ENCODE measurements around the gene SH3PXD2A. TPM values are rescaled to one million over a fixed set of nuclear protein-coding genes. Genes with fewer than 3 reads are reported as not detected.

SH3PXD2A gene
- total and polyA plus RNA-seq, 9 of the 15 experiments (the other 6 are each of a cell fraction or from before 2014, with no cell fraction given): 0.41 to 9.3 (median 2.5) TPM

GRCh38 chr10:103734731-103735130 is 120.6 kb downstream of the SH3PXD2A start:
- Histone ChIP-seq H3K27me3 (ENCODE audit: control insufficient read depth in 2 of 2, insufficient read depth in 2 of 2, low read length in 2 of 2) (peaks cover 5 to 52% of the 10 kb centered on the region in 2 experiments; a peak in 4 of 5 replicates), H3K9ac (ENCODE audit: insufficient read depth in 1 of 2, low read depth in 2 of 2, low read length in 2 of 2) (no peak overlapping the region), H2AFZ (ENCODE audit: low read depth, low read length) (no peak overlapping the region), H4K20me1 (replicated peaks; ENCODE audit: control insufficient read depth, insufficient read depth, low read length) (no peaks in the 10 kb centered on the region), H3K4me1 (replicated peaks in 1 of 2; ENCODE audit: control insufficient read depth in 2 of 2, insufficient read depth in 2 of 2, low read length in 2 of 2) (no peaks in the 10 kb centered on the region), H3K36me3 (ENCODE audit: control insufficient read depth, insufficient read depth, low read length) (no peaks in the 10 kb centered on the region), H3K4me3 (no peak overlapping the region), H3K9me1 (ENCODE audit: control insufficient read depth, insufficient read depth, low read length) (no peaks in the 10 kb centered on the region), H3K27ac (ENCODE audit: extremely low read depth, low read depth, low read length) (no peak overlapping the region), H3K4me2 (ENCODE audit: insufficient read depth, low read length) (no peak overlapping the region), H3K79me2 (ENCODE audit: control insufficient read depth, insufficient read depth, low read length) (no peaks in the 10 kb centered on the region), H3K9me3 (replicated peaks; ENCODE audit: control insufficient read depth, insufficient read depth, low read depth, low read length) (no peaks in the 10 kb centered on the region)
- in situ Hi-C loops (cut with MboI): no loop called here
- ChIA-PET POLR2A (interaction anchor here (1.7 kb wide), 1 partner anchor 10 kb away, joined by 4 read pairs; no protein-coding TSS in a partner anchor), CTCF (ENCODE audit: low intra/inter-chr PET ratio) (no interaction called here)
- DNase-seq (ENCODE audit: extremely low read depth in 1 of 4, low spot score in 3 of 4) (no peak), FAIRE-seq (no peak), ATAC-seq (no peak)
- BruUV-seq (replicated peaks): no TSS peak
- WGBS (ENCODE audit: insufficient coverage, low coverage, missing lambda C conversion rate): 4% methylated on average over 3 of the region's 4 CpGs
- intact Hi-C loops (cut with micrococcal nuclease): loop anchor here (5.0 kb wide), 1 partner anchor 123 kb away; the partner anchor contains the start of gene SH3PXD2A
- TF ChIP-seq ZNF282 (CRISPR knock-in tag; IDR thresholded peaks at IDR 0.05) (no peak), GATAD2B (IDR thresholded peaks at IDR 0.05; ENCODE audit: borderline replicate concordance) (no peak), HDAC8 (tag; IDR thresholded peaks at IDR 0.05) (no peak), ATF6 (CRISPR knock-in tag; IDR thresholded peaks at IDR 0.05) (no peak), USF1 (CRISPR knock-in tag; IDR thresholded peaks at IDR 0.05) (no peak), ZNF184 (CRISPR knock-in tag; IDR thresholded peaks at IDR 0.05) (no peak), MIER1 (IDR thresholded peaks at IDR 0.05; ENCODE audit: low read depth) (no peak), SMARCA5 (IDR thresholded peaks at IDR 0.05) (no peak), KDM1A (IDR thresholded peaks at IDR 0.05) (no peak), TSHZ1 (CRISPR knock-in tag; IDR thresholded peaks at IDR 0.05) (no peak), TRIM25 (IDR thresholded peaks at IDR 0.05; ENCODE audit: borderline replicate concordance) (no peak), E2F5 (CRISPR knock-in tag; IDR thresholded peaks at IDR 0.05) (no peak), NFYB (IDR thresholded peaks at IDR 0.05; ENCODE audit: extremely low read depth, insufficient read length) (no peak), BRD4 (IDR thresholded peaks at IDR 0.05) (no peak)

Data from K562 (cell line).